GM21717 (cell line): ENCODE results near the gene RSPO1.
"Not testable (repeated sequence)": the region's sequence is repeated elsewhere in the genome, so short reads cannot be mapped to it uniquely, and the experiment has no call there.

Experiments used
- ATAC-seq: cut with Tn5 transposase; IDR thresholded peaks from one replicate; pipeline ENCODE4 v1.9.1; 2021; ENCODE audit warnings: mild to moderate bottlenecking, moderate library complexity; ENCODE audit not compliant: unreplicated experiment

RSPO1 gene, protein sequence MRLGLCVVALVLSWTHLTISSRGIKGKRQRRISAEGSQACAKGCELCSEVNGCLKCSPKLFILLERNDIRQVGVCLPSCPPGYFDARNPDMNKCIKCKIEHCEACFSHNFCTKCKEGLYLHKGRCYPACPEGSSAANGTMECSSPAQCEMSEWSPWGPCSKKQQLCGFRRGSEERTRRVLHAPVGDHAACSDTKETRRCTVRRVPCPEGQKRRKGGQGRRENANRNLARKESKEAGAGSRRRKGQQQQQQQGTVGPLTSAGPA

DNA sequence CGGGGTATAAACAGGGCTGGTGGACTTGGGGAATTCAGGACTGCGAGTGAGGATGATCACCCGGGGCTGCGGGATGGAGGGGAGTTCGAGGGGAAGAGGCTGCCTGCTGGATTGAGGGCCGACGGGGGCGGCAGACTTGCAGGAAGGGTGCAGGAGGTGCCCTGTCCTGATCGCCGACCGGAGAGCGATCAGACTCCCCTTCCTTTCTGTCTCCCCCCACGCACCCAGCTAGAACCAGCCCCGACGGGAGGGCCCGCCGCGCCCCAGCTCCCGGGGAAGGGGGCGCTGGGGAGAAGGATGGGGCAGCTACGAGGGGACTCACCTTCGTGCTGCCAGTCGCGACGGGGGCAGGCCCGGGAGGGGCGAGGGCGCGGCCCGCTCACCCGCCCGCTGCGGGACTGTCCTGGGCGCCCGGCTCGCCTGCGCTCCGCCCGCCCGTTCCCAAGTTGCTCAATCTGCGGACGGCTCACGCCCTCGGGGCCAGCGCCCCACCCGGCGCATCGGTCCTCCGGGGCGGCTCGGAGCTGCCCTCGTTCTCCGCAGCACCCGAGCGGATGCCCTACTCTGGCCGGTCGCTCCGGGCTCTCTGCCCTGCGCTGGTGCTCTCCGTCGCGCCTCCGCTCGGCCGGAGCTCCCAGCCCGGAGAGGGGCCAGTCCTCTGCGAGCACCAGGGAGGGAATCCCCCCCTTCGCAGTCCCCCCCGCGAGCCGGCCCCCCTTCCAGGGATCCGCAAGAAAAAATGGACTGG lies at the start of gene RSPO1:
Gene RSPO1, minus strand, starts transcription at position 649 of the 748 bp plus-strand sequence. CDS start 5,231 bp downstream, outside the sequence.
- ATAC-seq, result no peak

GRCh38 chr1:37684182-37684581 lies 49.5 kb upstream of the RSPO1 start:
- not testable (repeated sequence) for ATAC-seq

DNA sequence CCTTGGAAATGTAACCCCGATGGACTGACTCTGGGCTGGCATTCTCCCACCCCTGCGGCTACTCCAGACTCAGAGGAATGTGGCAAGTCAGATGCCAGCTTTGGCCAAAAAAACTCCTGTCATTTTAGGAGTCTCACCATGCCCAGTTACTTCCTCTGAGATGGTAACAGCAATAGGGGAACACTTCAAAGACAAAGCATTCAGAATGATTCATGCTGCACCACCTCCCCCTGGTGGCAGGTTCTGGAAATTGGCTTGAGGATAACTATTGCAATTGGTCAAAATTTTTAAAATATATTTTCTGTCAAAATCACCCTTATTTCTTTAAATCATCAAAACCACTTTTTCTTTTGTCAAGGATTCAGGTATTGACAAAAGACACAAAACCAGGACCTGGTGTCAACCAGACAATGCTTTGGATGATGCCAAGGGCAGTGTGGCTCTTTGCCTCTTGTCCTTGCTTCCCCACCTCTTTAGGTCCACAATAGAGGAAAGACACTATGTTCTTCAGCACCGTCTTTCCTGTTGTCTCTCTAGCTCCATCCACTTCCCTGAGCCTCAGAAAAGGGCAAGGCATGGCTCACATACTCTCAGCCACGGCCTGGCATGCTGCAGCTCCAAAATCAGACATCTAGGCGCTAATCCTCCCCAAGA lies 47.8 kb upstream of the RSPO1 start:
- no peak for ATAC-seq

GRCh38 chr1:37680933-37681332 lies 46.2 kb upstream of the RSPO1 start:
- no peak for ATAC-seq

DNA sequence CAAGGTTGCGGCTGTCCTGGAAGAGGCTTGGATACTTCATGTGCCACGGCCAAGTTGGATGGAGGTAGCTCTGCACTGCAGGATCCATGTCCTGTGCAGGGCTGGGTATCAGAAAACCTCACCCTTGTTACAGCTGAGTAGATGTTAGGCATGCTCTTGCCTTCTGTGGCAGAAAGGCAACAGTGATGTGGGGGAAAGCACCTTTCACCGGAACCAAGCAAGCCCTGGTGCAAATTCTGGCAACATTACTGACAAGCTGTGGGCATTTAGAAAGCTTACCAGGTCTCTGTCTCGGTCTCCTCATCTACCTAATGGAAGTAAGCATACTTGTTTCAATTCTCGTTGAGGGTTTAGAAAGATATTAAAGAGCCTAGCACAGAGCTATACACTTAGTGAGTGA lies 43.1 kb upstream of the RSPO1 start:
- ATAC-seq, result no peak

DNA sequence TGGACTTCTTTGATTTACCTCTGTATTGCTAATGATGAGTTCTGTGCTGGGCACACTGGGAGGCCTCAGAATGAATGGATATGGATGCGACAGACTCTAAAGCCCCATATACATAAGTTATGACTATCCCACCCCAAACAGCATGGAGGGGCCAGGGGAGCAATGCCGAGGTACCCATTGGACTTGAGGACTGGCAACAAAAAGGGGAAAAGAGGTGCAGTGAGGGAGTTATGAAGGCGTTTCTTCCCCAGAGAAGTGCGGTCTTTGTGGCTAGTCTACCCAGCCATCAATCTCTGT lies 42.4 kb upstream of the RSPO1 start:
- ATAC-seq, result no peak

- no peak for ATAC-seq
Observed at GRCh38 chr1:37676281-37677142, 41.8 kb upstream of the RSPO1 start.

- ATAC-seq, result no peak
Observed at GRCh38 chr1:37673920-37674319, 39.2 kb upstream of the RSPO1 start.

DNA sequence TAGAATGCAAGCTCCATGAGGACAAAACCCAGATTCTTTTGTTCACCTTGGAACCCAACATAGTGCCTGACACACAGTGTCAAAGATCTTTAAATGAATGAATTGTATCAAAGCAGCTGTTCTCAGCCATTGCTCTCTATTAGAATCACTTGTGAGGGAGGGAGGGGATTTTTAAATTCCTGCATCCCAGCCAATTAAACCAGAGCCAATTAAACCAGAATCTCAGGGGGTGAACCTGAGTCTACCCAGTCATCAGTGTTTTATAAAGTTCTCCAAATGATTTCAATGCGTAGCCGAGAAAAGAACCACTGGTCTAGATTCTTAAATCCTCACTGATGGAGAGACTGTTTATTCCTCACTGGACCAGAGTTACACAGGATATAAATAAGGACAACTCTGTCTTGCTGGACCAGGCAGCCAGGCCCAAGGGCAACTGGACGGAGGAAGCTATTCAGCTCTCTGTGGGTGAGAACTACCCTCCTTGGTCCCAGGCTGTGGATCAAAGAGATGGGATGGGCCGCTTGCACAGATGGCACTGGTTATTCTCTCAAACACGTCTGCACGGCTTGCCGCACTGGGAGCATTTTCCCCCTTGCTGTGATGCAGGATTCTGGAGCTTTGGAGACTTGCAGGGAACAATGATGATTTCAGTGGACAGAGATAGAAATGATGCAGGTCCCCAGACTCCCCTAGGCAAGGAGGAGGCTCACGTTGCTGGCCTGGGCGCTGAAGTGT lies 37.6 kb upstream of the RSPO1 start:
- no peak for ATAC-seq

GRCh38 chr1:37671261-37671660 lies 36.6 kb upstream of the RSPO1 start:
- ATAC-seq, result no peak

- ATAC-seq, result no peak
Observed at GRCh38 chr1:37670133-37670532, 35.4 kb upstream of the RSPO1 start.

GRCh38 chr1:37667023-37667671 lies 32.5 kb upstream of the RSPO1 start:
- no peak for ATAC-seq

DNA sequence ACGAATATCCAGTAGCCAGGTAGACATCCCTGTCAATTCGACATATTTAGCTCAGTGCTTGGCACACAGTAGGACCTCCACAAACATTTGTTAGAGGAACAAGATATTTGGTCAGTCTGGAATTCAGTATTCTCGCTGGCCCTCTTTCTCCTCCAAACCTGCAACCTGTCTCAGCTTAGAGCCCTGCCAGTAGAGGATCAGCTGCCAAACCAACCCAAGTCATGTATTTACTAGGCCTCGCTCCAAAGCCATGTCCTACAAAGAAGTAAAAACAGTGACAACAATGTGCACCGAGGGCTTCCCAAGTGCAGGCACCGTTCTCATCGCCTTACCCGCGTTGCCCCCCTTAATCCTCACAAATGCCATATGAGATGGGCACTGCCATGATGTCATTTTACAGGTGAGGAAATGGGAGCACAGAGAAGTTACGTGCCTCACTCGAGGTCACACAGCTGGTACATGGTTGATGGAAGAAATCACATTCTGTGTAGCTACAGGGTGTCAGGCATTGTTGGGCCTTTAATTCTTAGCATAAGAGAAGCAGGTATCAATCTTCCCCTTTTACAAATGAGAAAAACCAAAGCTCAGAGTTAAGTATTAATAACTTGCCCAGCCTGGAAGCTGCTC lies 31.7 kb upstream of the RSPO1 start:
- ATAC-seq, result no peak

DNA sequence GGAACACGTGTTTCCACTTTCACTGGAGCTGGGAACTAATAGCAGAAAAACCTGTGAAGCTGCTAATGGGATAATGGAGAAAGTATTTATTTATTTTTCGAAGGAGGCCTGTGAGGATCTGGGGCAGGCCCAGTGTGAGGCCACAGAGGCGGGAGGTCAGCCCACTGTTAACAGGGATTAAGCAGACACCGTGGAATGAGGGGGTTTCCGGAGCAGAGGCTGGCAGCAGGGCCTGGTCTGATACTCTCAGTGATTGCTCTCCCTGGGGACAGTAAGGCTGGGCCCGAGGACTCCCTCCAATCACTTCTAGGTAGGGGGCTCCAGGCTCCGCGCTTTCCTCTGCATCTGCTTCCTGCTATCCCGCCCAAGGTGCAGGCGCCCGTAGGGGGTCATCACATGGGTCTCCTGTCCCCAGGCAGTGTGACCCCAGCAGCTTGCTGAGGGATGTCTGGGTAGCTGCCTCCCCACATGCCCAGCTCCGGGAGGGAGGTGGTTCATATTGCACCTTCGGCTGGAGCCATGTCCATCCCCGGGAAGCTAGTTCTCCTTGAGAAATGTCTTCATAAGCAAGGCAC lies 28.8 kb upstream of the RSPO1 start:
- ATAC-seq, result no peak

DNA sequence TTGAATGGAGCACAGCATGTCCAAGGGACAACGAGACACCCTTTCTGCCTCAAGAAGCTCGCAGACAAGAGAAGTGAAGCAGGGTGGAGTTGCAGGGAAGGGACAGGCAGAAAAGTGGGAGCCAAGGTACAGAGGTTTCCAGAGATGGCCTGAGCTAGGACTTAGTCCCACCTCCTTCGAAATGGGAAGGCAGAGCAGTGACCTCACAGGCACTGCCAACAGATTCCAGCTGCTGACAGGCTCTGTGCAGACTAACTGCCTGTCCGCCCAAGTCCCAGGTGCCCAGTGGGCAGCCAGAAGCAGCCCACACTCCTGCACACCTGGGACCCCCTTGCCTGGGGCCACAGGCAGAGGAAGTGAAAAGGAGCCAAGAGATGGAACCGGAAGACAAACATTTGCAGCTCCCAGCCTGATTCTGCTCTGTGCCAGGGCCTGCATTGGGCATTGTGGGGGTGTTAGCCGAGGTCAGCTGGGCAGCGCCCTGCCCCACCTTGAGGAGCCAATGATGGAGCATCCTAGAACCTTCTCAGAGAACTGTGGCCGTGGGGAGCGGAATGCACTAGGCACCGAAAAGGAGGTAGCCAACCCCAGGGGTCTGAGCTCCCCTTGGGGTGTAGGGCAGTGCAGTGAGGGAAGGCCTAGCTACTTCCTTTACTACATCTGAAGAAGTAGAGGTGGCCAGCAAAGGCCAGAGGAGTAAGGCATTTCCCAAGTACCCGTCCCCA lies 27.5 kb upstream of the RSPO1 start:
- ATAC-seq, result no peak

DNA sequence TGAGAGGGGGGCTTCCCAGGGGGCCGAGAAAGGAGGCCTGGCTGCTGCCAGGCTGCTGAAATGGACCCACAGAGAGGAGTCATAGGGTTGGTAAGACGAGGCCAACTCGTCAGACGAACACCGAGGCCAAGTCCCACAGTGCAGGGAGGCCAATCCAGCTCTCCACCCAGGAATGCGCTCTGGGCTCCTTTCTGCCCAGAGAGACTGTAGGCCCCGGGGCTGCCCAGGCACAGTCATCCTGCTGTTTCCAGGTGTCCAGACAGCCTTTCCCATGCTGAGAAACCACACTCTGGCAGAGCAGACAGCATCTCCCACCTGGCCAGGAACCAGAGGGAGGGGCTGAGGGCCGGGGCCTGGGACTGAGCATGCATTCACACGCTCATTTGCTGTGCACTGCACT lies 26.7 kb upstream of the RSPO1 start:
- ATAC-seq, result no peak

- no peak for ATAC-seq
Observed at GRCh38 chr1:37660664-37661063, 26.0 kb upstream of the RSPO1 start.

GRCh38 chr1:37658486-37658885 lies 23.8 kb upstream of the RSPO1 start:
- ATAC-seq, result no peak
